Hematopoietic multipotent progenitor cell treated with erythropoietin and hydrocortisone succinate and interleukin-3 and kit ligand, for 4 days (in vitro differentiated cells): ENCODE measurements around the gene KLF11.
A peak's percentile ranks its signal among the peaks of the same experiment; 100 is the strongest.
"Not testable (repeated sequence)": the region's sequence is repeated elsewhere in the genome, so short reads cannot be mapped to it uniquely, and the experiment has no call there.

Source experiments
- DNase-seq: peaks from one replicate; pipeline ENCODE4 v3.0.0-alpha.2; 2015

KLF11 gene

DNA sequence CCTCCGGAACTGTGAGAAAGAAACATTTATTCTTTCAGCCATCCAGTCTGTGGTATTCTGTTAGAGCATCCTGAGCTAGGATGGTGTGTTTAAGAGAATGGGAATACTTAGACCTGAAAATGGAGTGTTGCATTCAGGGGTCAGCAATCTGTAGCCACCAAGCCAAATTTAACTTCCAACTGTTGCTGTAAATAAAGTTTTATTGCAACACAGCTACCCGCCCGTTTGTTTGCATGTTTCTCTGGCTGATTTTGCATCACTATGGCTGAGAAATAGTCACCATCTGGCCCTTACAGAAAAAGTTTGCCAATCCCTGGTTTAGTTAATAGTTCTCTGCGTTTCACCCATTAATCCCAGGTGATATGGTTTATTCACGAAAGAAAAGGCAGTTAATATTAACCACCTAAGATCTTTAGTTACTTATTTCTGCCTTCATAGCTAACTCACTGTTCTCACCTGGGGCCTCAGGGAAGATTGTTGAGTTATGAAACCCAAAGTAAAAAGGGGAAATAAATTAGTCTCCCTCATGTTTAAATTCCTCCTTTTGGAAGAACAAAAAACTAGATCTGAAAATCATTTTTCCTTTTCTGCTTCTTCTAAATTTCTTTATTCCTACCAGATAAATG is 46.3 kb downstream of the KLF11 start:
- no peak for DNase-seq

- DNase-seq, result peak; percentile 51
These were observed 48.0 kb downstream of the KLF11 start for GRCh38 chr2:10091182-10091888.

DNA sequence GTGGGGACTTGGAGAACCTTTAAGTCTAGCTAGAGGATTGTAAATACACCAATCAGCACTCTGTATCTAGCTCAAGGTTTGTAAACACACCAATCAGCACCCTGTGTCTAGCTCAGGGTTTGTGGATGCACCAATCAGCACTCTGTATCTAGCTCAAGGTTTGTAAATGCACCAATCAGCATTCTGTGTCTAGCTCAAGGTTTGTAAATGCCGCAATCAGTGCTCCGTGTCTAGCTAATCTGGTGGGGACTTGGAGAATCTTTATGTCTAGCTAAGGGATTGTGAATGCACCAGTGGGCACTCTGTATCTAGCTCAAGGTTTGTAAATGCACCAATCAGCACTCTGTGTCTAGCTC is 48.5 kb downstream of the KLF11 start:
- not testable (repeated sequence) for DNase-seq

GRCh38 chr2:10094271-10094814 is 51.0 kb downstream of the KLF11 start:
- DNase-seq, result no peak

DNA sequence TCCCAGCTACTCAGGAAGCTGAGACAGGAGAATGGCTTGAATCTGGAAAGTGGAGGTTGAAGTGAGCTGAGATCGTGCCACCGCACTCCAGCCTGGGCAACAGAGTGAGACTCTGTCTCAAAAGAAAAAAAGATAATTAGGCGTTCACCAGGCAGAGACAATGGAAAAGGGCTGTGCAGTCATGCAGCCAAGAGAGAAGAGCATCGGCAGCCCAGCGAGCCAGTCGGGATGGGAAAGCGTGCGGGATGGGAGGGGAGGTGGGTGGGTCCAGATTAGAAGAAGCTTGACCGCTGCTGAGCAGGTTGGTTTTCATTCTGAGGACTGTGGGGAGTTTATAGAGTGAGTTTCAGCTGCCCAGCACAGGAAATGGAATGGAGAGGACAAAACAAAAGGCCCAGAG is 51.8 kb downstream of the KLF11 start:
- DNase-seq, result no peak

- DNase-seq, result no peak
These were observed 53.3 kb downstream of the KLF11 start for GRCh38 chr2:10096641-10097040.

- peak; percentile 64 for DNase-seq
These were observed 54.2 kb downstream of the KLF11 start for GRCh38 chr2:10097352-10098148.

DNA sequence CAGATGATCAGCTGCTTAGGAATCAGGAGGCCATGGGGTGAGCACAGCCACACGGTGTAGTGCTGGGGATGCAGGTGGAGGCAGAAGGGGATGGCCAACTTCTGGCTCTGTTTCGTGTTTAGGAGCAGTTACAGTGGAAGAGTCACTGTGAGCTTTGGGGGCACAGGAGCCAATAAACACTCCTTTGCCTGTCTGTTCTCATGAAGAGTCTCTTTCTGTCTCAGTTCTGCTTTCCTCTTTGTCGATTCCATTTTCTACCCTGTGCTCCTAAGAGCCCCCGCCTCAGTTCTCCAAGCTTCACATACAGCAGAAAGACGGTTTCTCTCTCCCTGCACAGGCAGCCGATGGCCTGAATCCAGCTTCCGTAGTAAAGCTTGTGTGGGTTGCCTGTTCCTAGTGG is 58.1 kb downstream of the KLF11 start:
- DNase-seq, result no peak

DNA sequence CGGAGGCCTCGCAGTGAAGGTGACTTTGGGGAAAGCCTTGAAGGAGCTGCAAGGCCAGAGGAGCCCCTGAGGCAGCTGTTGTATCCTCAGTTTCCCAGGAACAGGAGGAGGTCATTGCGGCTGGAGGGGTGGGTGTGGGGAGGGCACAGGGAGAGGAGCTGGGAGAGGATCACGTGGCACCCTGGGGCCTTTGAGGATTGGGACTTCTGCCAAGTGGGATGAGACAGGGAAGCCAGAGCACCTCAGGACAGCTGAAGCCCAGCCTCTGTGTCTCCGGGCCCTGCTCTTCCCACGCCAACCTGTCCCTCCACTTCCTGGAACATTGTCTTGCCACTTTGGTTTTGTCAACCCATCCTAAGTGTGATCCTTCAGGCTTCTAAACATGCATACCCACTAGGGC is 59.8 kb downstream of the KLF11 start:
- DNase-seq, result no peak
